SK-N-SH treated with all-trans-retinoic acid at 6 μM for 48 hours (cell line): Measurements from ENCODE around the gene LAMTOR2.

Experiments
- ARNTL ChIP-seq: fragments of 450-650 bp; formaldehyde crosslinking; IDR thresholded peaks from 2 replicates; pipeline ENCODE4 v1.5.0; 2020; ENCODE audit warnings: low read depth, mild to moderate bottlenecking, moderate library complexity, borderline replicate concordance
- CREB5 ChIP-seq: fragments of 250-450 bp; sonication (Bioruptor Pico); IDR thresholded peaks from 2 replicates; pipeline ENCODE4 v1.5.1; 2020; ENCODE audit warnings: low read depth, mild to moderate bottlenecking, moderate library complexity
- CSDC2 ChIP-seq: fragments of 250-450 bp; sonication (Bioruptor Pico); IDR thresholded peaks from 2 replicates; pipeline ENCODE4 v1.5.0; 2020; ENCODE audit warnings: mild to moderate bottlenecking, moderate library complexity
- CSRNP3 ChIP-seq: fragments of 250-450 bp; sonication (Bioruptor Pico); IDR thresholded peaks from 2 replicates; pipeline ENCODE4 v1.5.1; 2021; ENCODE audit warnings: mild to moderate bottlenecking, moderate library complexity
- GLIS3 ChIP-seq: fragments of 250-450 bp; sonication (Bioruptor Pico); IDR thresholded peaks from 2 replicates; pipeline ENCODE4 v1.5.0; 2020; ENCODE audit warnings: mild to moderate bottlenecking, moderate library complexity
- PATZ1 ChIP-seq: fragments of 250-450 bp; sonication (Bioruptor Pico); IDR thresholded peaks from 2 replicates; pipeline ENCODE4 v1.8.0; 2020; ENCODE audit warnings: mild to moderate bottlenecking, moderate library complexity, borderline replicate concordance
- RARB ChIP-seq: fragments of 250-450 bp; sonication (Bioruptor Pico); IDR thresholded peaks from 2 replicates; pipeline ENCODE4 v1.8.0; 2021; ENCODE audit warnings: mild to moderate bottlenecking, moderate library complexity
- TCF4 ChIP-seq: fragments of 250-450 bp; sonication (Bioruptor Pico); IDR thresholded peaks from 2 replicates; pipeline ENCODE4 v1.8.0; 2021; ENCODE audit warnings: mild to moderate bottlenecking, moderate library complexity, borderline replicate concordance
- ZNF565 ChIP-seq: fragments of 450-650 bp; formaldehyde crosslinking; conservative IDR thresholded peaks from 2 replicates; pipeline ENCODE4 v1.5.0; 2020; ENCODE audit warnings: low read depth, mild to moderate bottlenecking, moderate library complexity

GRCh38 chr1:156019946-156020292, 34.7 kb upstream of the LAMTOR2 start:
- TF ChIP-seq CSDC2 (no peak), ZNF565 (no peak), CREB5 (CRISPR knock-in tag) (no peak), PATZ1 (CRISPR knock-in tag) (no peak), ARNTL (CRISPR knock-in tag) (no peak), RARB (CRISPR knock-in tag) (no peak), TCF4 (CRISPR knock-in tag) (no peak), GLIS3 (CRISPR knock-in tag) (no peak), CSRNP3 (CRISPR knock-in tag) (no peak)
